GM13976 (cell line): ENCODE results near the gene POP4.

Experiments used
- DNase-seq: peaks from one replicate; pipeline ENCODE4 v3.0.0; 2012; ENCODE audit warnings: low spot score
- CTCF ChIP-seq: IDR thresholded peaks from 2 replicates; pipeline ENCODE4 v1.5.1; 2012; ENCODE audit warnings: borderline replicate concordance, mild to moderate bottlenecking; ENCODE audit not compliant: insufficient read depth; ENCODE audit errors: extremely low read depth, missing control alignments, control extremely low read depth
- in situ Hi-C: fragments of 300-500 bp; cut with MboI; formaldehyde crosslinking; loops from one replicate; pipeline ENCODE4 v1.12.0; 2022; ENCODE audit warnings: low sequenced_read_pairs, mixed read lengths, inconsistent platforms; ENCODE audit not compliant: unreplicated experiment

POP4 gene

DNA sequence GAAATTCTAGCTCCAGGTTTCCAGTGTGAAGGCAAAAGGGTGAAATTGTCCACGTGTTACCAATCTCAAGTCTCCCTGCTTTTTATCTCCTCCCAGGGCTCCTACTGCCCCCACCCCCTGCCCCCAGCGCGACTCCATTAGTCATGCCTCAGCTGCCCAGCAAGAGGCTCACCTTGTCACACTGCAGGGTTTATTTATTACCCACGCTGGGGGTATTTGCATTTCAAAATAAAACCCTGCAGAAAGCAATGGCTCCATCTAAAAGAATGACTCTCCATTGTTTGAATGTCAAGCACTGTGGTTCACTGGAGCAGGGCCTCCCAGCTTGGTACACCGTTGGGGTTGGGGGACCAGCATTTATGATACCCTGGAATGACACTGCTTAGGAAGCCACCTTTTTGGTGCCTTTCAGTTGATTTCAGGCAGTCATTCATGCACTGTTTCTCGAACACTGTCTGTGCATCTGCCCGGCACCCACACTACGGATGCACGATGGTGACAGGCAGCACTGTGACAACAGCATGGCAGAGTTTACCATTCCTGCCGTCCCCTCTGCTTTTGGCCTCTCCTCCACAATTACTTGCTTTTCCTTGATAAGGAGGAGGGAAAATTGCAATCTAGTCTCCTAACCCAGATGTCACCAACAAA, 9.9 kb upstream of the POP4 start:
- no peak for DNase-seq

DNA sequence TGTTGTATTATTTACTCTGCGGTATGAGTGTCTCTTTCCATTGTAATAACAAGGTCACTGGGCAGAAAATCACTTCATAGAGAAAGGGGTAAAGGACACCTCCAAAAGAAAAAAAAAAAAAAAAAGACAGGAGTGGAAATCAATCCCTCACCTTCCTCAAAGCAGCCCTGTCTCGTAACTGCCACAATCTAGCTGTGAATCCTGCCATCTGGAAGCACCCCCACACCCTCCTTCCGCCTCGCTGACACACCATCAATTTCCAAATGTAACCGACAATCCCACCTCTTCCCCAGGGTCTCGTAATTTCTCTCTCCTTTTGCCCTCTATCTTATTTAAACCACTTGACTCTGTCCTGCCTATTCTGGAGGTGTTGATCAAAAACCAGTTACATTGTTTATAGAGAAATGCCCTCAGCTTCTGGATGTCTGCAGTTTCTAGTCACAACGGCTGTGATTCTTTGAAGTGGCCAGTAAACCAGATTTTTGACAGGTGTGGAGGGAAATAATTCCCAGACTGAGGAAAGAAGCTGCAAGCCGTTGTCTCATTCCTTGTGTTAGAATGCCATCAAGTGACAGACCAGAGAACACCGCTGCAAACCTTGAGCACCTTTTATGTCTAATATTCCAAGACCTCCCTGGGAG, 9.1 kb upstream of the POP4 start:
- no peak for TF ChIP-seq CTCF
- in situ Hi-C loops = no loop called here
- no peak for DNase-seq

More for the DNA sequence above, 9.9 kb upstream of the POP4 start:
- TF ChIP-seq CTCF = no peak
- in situ Hi-C loops = no loop called here

GRCh38 chr19:29598036-29598435, 8.0 kb upstream of the POP4 start:
- no peak for DNase-seq
- TF ChIP-seq CTCF = no peak
- in situ Hi-C loops = no loop called here

DNA sequence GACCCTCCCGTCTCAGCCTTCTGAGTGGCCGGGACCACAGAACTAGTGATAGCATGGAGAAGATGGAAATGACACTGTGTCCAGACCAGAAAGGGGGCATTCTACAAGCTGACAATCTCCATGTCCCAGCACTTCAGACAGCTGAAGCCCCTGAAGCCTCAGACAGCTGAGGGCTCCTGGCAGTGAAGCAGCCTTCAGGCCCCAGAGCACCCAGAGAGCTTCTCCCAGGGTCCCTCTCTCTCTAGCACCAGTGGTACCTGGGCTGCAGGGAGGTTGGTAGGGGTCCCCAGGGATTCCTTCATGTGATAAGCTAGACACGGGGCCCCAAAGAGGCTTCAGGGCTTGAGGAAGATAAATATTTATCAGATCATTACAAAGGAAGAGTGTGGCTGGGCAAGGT, 7.6 kb upstream of the POP4 start:
- TF ChIP-seq CTCF = no peak
- DNase-seq = no peak
- in situ Hi-C loops = no loop called here

GRCh38 chr19:29603308-29603707, 2.8 kb upstream of the POP4 start:
- in situ Hi-C loops = no loop called here

DNA sequence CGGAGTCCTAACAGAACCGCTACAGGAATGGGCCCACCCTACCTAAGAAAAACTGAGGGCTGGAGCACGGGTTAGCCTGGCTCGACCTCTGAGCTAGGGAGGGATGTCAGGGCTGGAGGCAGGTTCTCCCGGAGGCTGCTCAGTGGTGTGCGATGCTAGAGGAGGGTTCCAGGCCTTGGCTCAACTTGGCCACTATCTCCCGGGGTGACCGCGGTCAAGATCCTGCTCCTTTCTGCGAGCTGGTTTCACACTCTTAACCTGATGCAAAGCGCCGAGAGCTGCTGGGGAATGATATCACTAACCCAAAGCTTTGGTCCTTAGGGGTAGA, 301 bp downstream of the POP4 start:
- in situ Hi-C loops = no loop called here
- no peak for DNase-seq
- TF ChIP-seq CTCF = no peak

More at GRCh38 chr19:29603308-29603707, 2.8 kb upstream of the POP4 start:
- TF ChIP-seq CTCF = no peak
- no peak for DNase-seq
